ENCODE data around the gene SNCA. TPM values are rescaled to one million over a fixed set of nuclear protein-coding genes. Genes with fewer than 3 reads are reported as not detected.

Gene SNCA
- total and polyA plus RNA-seq, 2 donors (not counting 1 experiment from before 2014, with no cell fraction given): 0.95 to 6.8 TPM

- no peaks in the 10 kb centered on the region for H4K20me1 ChIP-seq (ENCODE audit: control insufficient read depth, extremely low read depth, insufficient read depth, low read length)
- no peak overlapping the region for H3K27ac ChIP-seq (ENCODE audit: insufficient read depth, low read length)
- no peak for TF ChIP-seq CTCF (conservative IDR thresholded peaks at IDR 0.05 in 1 of 2, IDR thresholded peaks at IDR 0.05 in 1 of 2; ENCODE audit: low read depth in 1 of 2, low read length in 2 of 2)
- no peak for TF ChIP-seq EZH2 (IDR thresholded peaks at IDR 0.05; ENCODE audit: low read length, missing control alignments)
- H3K9ac ChIP-seq (ENCODE audit: insufficient read depth, low read length): no peak overlapping the region
- no peak overlapping the region for H2AFZ ChIP-seq (ENCODE audit: low read length)
- no peaks in the 10 kb centered on the region for H3K36me3 ChIP-seq (ENCODE audit: control insufficient read depth, insufficient read depth, low read length)
- no peak for DNase-seq (ENCODE audit: low read depth in 2 of 2)
- H3K9me3 ChIP-seq (ENCODE audit: control insufficient read depth, insufficient read depth, low read depth, low read length): no peaks in the 10 kb centered on the region
- H3K79me2 ChIP-seq (ENCODE audit: control insufficient read depth, insufficient read depth, low read length): no peaks in the 10 kb centered on the region
- H3K27me3 ChIP-seq (ENCODE audit: control insufficient read depth, insufficient read depth, low read length): no peaks in the 10 kb centered on the region
- H3K4me2 ChIP-seq (ENCODE audit: extremely low read depth, insufficient read depth, low read length): no peak overlapping the region
- no peak overlapping the region for H3K4me3 ChIP-seq (replicated peaks in 1 of 4; ENCODE audit: control extremely low read depth in 1 of 4, insufficient read depth in 1 of 4, low read depth in 3 of 4, low read length in 4 of 4)
- no peaks in the 10 kb centered on the region for H3K4me1 ChIP-seq (ENCODE audit: control insufficient read depth, extremely low read depth, insufficient read depth, low read length)
Measured at GRCh38 chr4:89719536-89720090, 117.3 kb downstream of the SNCA start.

GRCh38 chr4:89716893-89717292 lies 120.1 kb downstream of the SNCA start:
- no peak overlapping the region for H3K27ac ChIP-seq (ENCODE audit: insufficient read depth, low read length)
- no peak for DNase-seq (ENCODE audit: low read depth in 2 of 2)
- no peaks in the 10 kb centered on the region for H4K20me1 ChIP-seq (ENCODE audit: control insufficient read depth, extremely low read depth, insufficient read depth, low read length)
- H2AFZ ChIP-seq (ENCODE audit: low read length): no peak overlapping the region
- H3K27me3 ChIP-seq (ENCODE audit: control insufficient read depth, insufficient read depth, low read length): no peaks in the 10 kb centered on the region
- no peak overlapping the region for H3K4me3 ChIP-seq (replicated peaks in 1 of 4; ENCODE audit: control extremely low read depth in 1 of 4, insufficient read depth in 1 of 4, low read depth in 3 of 4, low read length in 4 of 4)
- H3K4me1 ChIP-seq (ENCODE audit: control insufficient read depth, extremely low read depth, insufficient read depth, low read length): no peaks in the 10 kb centered on the region
- no peak overlapping the region for H3K4me2 ChIP-seq (ENCODE audit: extremely low read depth, insufficient read depth, low read length)
- no peaks in the 10 kb centered on the region for H3K9me3 ChIP-seq (ENCODE audit: control insufficient read depth, insufficient read depth, low read depth, low read length)
- no peaks in the 10 kb centered on the region for H3K79me2 ChIP-seq (ENCODE audit: control insufficient read depth, insufficient read depth, low read length)
- H3K36me3 ChIP-seq (ENCODE audit: control insufficient read depth, insufficient read depth, low read length): no peaks in the 10 kb centered on the region
- no peak for TF ChIP-seq CTCF (conservative IDR thresholded peaks at IDR 0.05 in 1 of 2, IDR thresholded peaks at IDR 0.05 in 1 of 2; ENCODE audit: low read depth in 1 of 2, low read length in 2 of 2)
- no peak for TF ChIP-seq EZH2 (IDR thresholded peaks at IDR 0.05; ENCODE audit: low read length, missing control alignments)
- no peak overlapping the region for H3K9ac ChIP-seq (ENCODE audit: insufficient read depth, low read length)

GRCh38 chr4:89715631-89716030 lies 121.3 kb downstream of the SNCA start:
- Histone ChIP-seq H3K27ac (ENCODE audit: insufficient read depth, low read length) (no peak overlapping the region), H2AFZ (ENCODE audit: low read length) (no peak overlapping the region), H3K36me3 (ENCODE audit: control insufficient read depth, insufficient read depth, low read length) (no peaks in the 10 kb centered on the region), H3K79me2 (ENCODE audit: control insufficient read depth, insufficient read depth, low read length) (no peaks in the 10 kb centered on the region), H3K4me2 (ENCODE audit: extremely low read depth, insufficient read depth, low read length) (no peak overlapping the region), H3K27me3 (ENCODE audit: control insufficient read depth, insufficient read depth, low read length) (no peaks in the 10 kb centered on the region), H3K9me3 (ENCODE audit: control insufficient read depth, insufficient read depth, low read depth, low read length) (no peaks in the 10 kb centered on the region), H4K20me1 (ENCODE audit: control insufficient read depth, extremely low read depth, insufficient read depth, low read length) (no peaks in the 10 kb centered on the region), H3K9ac (ENCODE audit: insufficient read depth, low read length) (no peak overlapping the region), H3K4me1 (ENCODE audit: control insufficient read depth, extremely low read depth, insufficient read depth, low read length) (no peaks in the 10 kb centered on the region), H3K4me3 (replicated peaks in 1 of 4; ENCODE audit: control extremely low read depth in 1 of 4, insufficient read depth in 1 of 4, low read depth in 3 of 4, low read length in 4 of 4) (no peak overlapping the region)
- no peak for DNase-seq (ENCODE audit: low read depth in 2 of 2)
- no peak for TF ChIP-seq CTCF (conservative IDR thresholded peaks at IDR 0.05 in 1 of 2, IDR thresholded peaks at IDR 0.05 in 1 of 2; ENCODE audit: low read depth in 1 of 2, low read length in 2 of 2)
- TF ChIP-seq EZH2 (IDR thresholded peaks at IDR 0.05; ENCODE audit: low read length, missing control alignments): no peak

Measured in fibroblast of lung (primary cell).